HG03571 (cell line): ENCODE results near the gene NAA20.

Experiments used
- ATAC-seq: cut with Tn5 transposase; IDR thresholded peaks from one replicate; pipeline ENCODE4 v1.9.1; 2021; ENCODE audit not compliant: unreplicated experiment

The NAA20 gene

DNA sequence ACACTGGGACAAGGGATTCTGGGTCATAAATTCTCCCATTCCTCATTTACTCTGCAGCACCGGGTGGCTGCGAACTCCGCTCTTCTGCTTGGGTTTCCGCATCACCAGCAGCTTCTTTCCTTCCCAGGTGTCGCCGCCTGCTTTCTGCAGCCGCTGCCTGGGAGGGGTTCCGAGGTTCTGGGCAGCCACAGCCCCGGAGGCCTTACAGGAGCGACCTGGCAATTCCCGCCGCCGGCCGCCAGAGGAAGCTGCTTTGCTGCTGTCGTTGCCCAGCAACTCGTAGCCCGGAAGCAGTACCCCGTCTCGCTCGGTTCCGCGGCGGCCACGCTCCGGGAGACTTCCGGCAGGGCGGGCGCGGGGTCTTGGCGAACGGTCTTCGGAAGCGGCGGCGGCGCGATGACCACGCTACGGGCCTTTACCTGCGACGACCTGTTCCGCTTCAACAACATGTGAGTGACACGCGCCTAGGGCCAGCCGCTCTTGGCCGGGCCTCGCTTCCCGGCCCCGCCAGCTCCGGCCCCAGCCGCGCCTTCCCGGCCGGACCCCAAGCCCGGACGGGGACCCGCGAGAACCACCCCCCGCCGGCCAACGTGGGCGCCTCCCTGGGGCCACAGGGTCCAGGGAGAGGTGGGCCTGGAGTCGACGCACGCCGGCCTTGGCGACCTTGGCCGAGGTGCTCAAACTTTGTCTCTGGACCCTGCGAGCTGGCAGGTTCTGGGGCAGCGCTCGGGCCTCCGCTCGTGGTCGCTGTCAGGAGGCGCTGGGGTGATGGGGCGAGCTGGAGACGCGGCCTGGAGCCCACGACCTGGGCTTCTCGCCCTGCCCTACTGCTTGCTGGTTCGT is at the start of gene NAA20:
Gene NAA20, plus strand, starts transcription at position 362 of the 843 bp plus-strand sequence. Its CDS starts 35 bp downstream, at position 397.
- ATAC-seq, result peak; percentile 99

DNA sequence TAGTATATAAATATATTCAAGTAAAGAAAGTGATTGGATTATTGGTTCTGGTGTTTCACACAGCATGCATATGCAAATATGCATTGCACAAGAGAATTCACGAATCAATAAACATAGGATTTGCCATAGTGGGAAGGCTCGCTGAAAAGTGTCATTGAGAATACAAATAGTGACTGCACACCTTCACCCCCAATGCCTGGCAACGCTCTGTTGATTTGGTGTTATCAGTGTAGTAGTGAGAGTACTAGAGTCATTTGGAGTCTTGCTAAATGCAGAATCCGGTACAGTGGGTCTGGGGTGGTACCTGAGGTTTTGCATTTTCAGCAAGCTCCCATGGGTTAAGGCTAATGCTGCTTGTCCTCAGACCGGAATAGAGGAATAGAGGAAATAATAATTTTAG is 49.7 kb upstream of the NAA20 start:
- no peak for ATAC-seq

DNA sequence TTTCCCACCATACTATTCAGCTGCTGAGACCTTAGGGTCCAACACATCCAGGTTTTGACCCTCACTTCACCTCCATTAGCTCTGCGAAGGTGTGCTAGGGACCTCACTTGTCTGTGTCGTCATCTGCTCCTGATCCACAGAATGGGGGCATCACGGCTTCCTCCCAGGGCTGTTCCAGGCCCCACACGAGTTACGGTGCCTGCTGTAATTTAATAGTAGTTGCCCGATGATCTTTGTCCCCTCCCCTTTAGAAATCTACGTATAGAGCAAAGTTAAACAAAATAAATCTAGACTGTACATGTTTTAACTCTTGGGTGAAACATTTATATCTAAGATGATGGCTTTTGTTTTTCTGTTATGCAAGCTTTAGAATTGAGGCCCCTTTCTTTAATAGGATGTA is 49.1 kb upstream of the NAA20 start:
- ATAC-seq, result no peak

- no peak for ATAC-seq
Measured at GRCh38 chr20:19968466-19969073, 48.6 kb upstream of the NAA20 start.

- ATAC-seq, result no peak
Measured at GRCh38 chr20:19969106-19969505, 48.1 kb upstream of the NAA20 start.

- ATAC-seq, result no peak
Measured at GRCh38 chr20:19969507-19970255, 47.5 kb upstream of the NAA20 start.

DNA sequence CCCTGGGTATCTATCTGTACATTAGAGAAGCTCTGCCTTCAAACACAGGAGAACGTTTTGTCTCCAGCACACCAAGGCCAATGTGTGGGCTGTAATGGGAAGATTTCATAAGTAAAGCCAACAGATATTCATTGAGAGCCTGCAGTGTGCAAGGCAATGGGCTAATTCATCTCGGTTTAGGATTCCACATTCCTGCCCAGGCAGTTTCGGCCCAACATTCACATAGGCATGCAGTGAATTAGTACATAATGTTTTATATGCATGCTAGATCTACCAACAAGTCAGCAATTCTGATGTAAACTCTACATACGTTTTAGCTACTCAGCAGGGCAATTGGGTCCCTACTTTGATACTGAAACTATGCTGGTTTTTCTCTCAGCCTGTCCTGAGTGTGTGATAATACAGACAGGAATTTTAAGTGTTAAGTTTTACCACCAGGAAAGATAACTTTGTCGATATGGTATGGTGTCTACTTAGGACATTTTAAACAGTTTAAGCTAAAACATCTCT is 46.9 kb upstream of the NAA20 start:
- ATAC-seq, result no peak

DNA sequence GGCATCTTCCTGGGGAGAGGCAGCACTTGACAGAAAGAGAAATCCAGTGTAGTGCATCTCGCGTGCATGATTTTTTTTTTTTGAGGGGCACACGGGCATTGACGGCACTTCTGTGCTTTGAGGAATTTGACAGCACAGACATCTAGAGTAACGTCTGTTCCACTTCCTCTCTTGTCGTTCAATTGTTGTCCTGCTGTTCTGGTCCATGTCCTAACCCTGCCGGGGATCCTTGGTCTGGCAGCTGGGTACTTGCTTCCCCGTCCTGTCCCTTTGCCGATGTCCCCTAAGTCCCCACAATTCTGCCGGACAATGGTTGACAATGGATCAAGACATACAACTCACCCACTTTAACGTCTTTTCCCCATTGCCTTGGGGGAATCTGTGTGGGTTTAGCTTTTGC is 46.0 kb upstream of the NAA20 start:
- no peak for ATAC-seq

DNA sequence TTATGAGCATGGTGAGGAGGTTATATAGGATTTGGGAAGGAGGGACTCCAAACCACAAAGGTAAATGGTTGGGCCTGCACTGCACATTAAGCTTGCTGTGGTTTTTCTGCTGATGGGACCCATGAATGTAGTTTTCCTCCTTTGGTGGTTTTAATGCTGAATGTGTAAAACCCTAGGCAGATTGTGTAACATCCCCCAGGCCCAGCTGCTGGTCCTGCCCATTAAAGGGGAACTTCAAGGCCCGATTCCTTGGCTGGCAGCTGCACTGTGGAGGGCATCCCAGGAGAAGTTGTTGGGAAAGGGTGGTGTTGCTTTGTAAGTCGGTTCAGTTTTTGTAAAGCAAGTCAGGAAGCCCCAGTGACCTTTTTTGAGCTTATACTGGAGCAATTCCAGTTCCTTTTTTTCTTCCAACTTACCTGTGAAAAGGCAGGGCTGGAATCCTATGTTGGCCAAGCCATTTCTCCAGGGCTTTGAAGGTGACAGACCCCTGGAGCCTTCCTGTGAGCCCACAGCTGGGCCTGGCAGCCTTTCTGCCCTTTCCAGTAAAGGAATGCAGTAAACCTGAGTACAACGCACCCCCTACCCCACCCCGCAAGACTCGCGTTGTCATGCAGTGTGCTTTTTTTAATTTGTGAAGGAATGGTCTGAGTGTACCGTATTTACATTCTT is 43.1 kb upstream of the NAA20 start:
- ATAC-seq, result no peak

GRCh38 chr20:19974630-19975435 is 42.3 kb upstream of the NAA20 start:
- no peak for ATAC-seq

DNA sequence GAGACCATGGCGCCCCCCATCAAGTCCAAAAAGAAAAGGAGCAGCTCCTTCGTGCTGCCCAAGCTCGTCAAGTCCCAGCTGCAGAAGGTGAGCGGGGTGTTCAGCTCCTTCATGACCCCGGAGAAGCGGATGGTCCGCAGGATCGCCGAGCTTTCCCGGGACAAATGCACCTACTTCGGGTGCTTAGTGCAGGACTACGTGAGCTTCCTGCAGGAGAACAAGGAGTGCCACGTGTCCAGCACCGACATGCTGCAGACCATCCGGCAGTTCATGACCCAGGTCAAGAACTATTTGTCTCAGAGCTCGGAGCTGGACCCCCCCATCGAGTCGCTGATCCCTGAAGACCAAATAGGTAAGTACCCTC is 41.7 kb upstream of the NAA20 start:
- ATAC-seq, result no peak

DNA sequence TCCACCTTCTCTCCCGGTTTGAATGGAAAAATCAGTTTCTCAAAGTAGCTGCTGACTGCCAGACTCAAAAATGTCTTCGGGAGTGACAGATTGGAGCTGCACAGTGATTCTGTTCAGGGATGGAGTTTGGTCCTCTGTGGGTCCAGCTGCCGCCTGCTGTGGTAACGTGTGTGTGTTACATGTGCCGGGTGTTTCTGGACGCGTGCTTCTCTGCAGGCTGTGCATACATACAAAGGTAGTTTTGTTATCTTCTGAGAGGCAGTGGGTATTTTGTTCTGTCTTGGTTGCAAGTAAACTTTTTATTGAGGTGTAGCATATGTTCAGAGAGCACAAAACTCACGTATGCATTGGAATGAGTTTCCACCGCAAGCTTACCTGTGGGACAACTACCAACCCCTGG is 41.3 kb upstream of the NAA20 start:
- ATAC-seq, result no peak

GRCh38 chr20:19976595-19977372 is 40.4 kb upstream of the NAA20 start:
- no peak for ATAC-seq

- ATAC-seq, result no peak
Measured at GRCh38 chr20:19977373-19977770, 39.8 kb upstream of the NAA20 start.

GRCh38 chr20:19978511-19979210 is 38.5 kb upstream of the NAA20 start:
- no peak for ATAC-seq

DNA sequence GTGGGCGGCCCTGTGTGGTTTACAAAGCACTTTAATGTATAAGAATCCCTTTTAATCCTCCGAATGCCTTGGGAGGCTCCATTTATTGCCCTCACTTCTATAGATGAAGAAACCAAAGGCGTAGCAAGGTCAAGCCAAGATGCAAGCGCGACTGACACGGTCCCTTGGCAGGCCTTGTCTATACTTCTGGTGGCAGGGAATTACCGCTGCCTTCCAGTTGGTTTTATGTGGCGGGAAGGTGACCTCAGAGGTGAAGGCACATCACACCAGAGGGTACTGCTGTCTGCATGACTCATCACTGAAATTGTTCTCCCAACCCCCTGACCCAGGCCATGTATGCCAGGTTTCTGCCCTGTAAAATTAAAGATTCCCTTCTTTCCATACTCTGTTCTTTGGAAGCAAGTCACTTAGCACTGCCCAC is 36.1 kb upstream of the NAA20 start:
- no peak for ATAC-seq

DNA sequence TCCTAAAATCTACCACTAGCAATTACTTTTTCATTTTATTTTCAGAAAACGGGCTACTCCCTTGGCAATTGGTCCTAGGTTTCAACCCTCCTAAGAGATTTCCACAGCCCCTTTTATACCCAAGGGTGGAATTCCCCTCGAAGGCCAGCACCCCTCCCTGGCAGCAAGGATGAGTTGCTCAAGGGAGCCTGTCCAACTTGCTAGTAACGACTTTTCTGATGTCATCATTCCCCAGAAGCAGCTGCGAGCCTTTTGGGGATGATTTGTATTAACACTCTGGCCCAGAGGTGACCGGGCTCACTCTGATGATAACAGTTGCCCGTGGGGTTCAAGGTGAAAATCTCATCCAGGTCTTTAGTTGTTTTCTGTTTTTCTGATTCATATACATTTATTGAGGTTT is 30.7 kb upstream of the NAA20 start:
- ATAC-seq, result no peak

DNA sequence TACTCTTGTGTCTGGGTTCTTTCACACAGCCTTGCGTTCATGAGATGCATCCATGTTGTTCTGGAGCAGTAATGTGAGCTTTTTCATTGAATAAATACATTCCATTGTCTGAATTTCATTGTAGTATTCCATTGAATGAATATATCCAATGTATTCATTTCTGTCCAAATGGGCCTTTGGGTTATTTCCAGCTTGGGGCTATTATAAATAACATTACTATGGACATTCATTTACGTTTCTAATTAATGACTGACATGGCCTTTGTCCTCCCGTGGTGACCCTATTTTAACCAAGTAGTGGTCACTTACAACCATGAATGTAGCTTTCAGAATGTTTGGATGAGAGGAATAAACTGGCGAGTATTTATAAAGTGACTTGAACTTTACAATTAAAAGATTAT is 30.1 kb upstream of the NAA20 start:
- ATAC-seq, result no peak

GRCh38 chr20:19990850-19991249 is 26.3 kb upstream of the NAA20 start:
- ATAC-seq, result no peak
